ENCODE results near the gene MEAF6. TPM values are rescaled to one million over a fixed set of nuclear protein-coding genes. Genes with fewer than 3 reads are reported as not detected.

The MEAF6 gene
- total and polyA plus RNA-seq, 2 of the 8 experiments (the other 6 are each of a cell fraction or from before 2014, with no cell fraction given), result 23.0 to 38.8 TPM

GRCh38 chr1:37461698-37462436, 52.7 kb downstream of the MEAF6 start (continued):
- TF ChIP-seq EZH2 (IDR thresholded peaks at IDR 0.05; ENCODE audit: low read depth, low read length, severe bottlenecking) (no peak), JUND (IDR thresholded peaks at IDR 0.05; ENCODE audit: low read length) (no peak), KDM5A (IDR thresholded peaks at IDR 0.05; ENCODE audit: low read length) (no peak), CBX8 (IDR thresholded peaks at IDR 0.05; ENCODE audit: borderline replicate concordance, low read depth, low read length) (no peak), KDM1A (IDR thresholded peaks at IDR 0.05; ENCODE audit: borderline replicate concordance, low read length) (no peak), FOSL1 (IDR thresholded peaks at IDR 0.05; ENCODE audit: insufficient read depth, low read depth, low read length) (no peak), CHD7 (IDR thresholded peaks at IDR 0.05; ENCODE audit: insufficient replicate concordance, low read length) (no peak)
